Loucy (cell line): ENCODE data around the gene SIPA1L3.

ENCODE experiments used
- H2AFZ ChIP-seq: fragments of 200-600 bp; sonication (generic); 2 replicates; pipeline ENCODE4 v1.6.0; 2016; ENCODE audit warnings: antibody characterized with exemption, mild to moderate bottlenecking, low read length, moderate library complexity
- H3F3A ChIP-seq: fragments of 200-600 bp; 2 replicates; pipeline ENCODE4 v1.6.0; 2016; ENCODE audit warnings: antibody characterized with exemption, low read depth, mild to moderate bottlenecking
- H3K27me3 ChIP-seq: fragments of 200-600 bp; sonication (generic); 2 replicates; pipeline ENCODE4 v1.6.1; 2014; ENCODE audit warnings: low read length, mild to moderate bottlenecking; ENCODE audit not compliant: insufficient read depth, poor library complexity, severe bottlenecking
- H3K36me3 ChIP-seq: fragments of 200-600 bp; sonication (generic); 2 replicates; pipeline ENCODE4 v1.6.1; 2016; ENCODE audit warnings: low read length; ENCODE audit not compliant: insufficient read depth
- H3K4me1 ChIP-seq: fragments of 200-600 bp; sonication (generic); 2 replicates; pipeline ENCODE4 v1.5.1; 2014; ENCODE audit warnings: low read length, mild to moderate bottlenecking; ENCODE audit not compliant: insufficient read depth, poor library complexity, severe bottlenecking
- H3K4me2 ChIP-seq: fragments of 200-600 bp; sonication (generic); 2 replicates; pipeline ENCODE4 v1.6.0; 2014; ENCODE audit warnings: antibody characterized with exemption, low read length, low read depth, mild to moderate bottlenecking; ENCODE audit not compliant: poor library complexity, severe bottlenecking
- H3K4me3 ChIP-seq: fragments of 200-600 bp; sonication (generic); 2 replicates; pipeline ENCODE4 v1.5.1; 2014; ENCODE audit warnings: low read length, mild to moderate bottlenecking, mixed read lengths; ENCODE audit not compliant: poor library complexity, severe bottlenecking
- H3K79me2 ChIP-seq: fragments of 200-600 bp; sonication (generic); 2 replicates; pipeline ENCODE4 v1.6.1; 2014; ENCODE audit warnings: low read length; ENCODE audit not compliant: insufficient read depth
- H3K9ac ChIP-seq: fragments of 200-600 bp; sonication (generic); 2 replicates; pipeline ENCODE4 v1.6.0; 2014; ENCODE audit warnings: mild to moderate bottlenecking, low read depth, low read length, moderate library complexity; ENCODE audit not compliant: poor library complexity, severe bottlenecking
- H3K9me2 ChIP-seq: fragments of 200-600 bp; sonication (generic); replicated peaks from 2 replicates; pipeline ENCODE4 v1.6.1; 2016; ENCODE audit warnings: low read depth, low read length, mixed read lengths
- H3K9me3 ChIP-seq: fragments of 200-600 bp; sonication (generic); 2 replicates; pipeline ENCODE4 v1.6.1; 2014; ENCODE audit warnings: mild to moderate bottlenecking, antibody characterized with exemption, low read length, low read depth; ENCODE audit not compliant: insufficient read depth
- H4K20me1 ChIP-seq: fragments of 200-600 bp; sonication (generic); 2 replicates; pipeline ENCODE4 v1.6.0; 2014; ENCODE audit warnings: antibody characterized with exemption, low read length, mild to moderate bottlenecking; ENCODE audit not compliant: insufficient read depth, poor library complexity, severe bottlenecking
- CTCF ChIP-seq: fragments of 200-600 bp; sonication (generic); conservative IDR thresholded peaks from 2 replicates; pipeline ENCODE4 v1.5.1; 2014; ENCODE audit warnings: mild to moderate bottlenecking, antibody characterized with exemption, low read length
- EZH2phosphoT487 ChIP-seq: fragments of 200-600 bp; IDR thresholded peaks from 2 replicates; pipeline ENCODE4 v1.6.1; 2018; ENCODE audit warnings: antibody characterized with exemption, mild to moderate bottlenecking, moderate library complexity, borderline replicate concordance

The SIPA1L3 gene

GRCh38 chr19:37926255-37926654 lies 19.2 kb downstream of the SIPA1L3 start:
- H3K9ac ChIP-seq: no peak overlapping the region
- TF ChIP-seq CTCF: no peak
- no peak for TF ChIP-seq EZH2phosphoT487
- no peaks in the 10 kb centered on the region for H3K36me3 ChIP-seq
- peaks cover 7% of the 10 kb centered on the region for H3K4me1 ChIP-seq
- no peaks in the 10 kb centered on the region for H3K9me3 ChIP-seq
- H3K27me3 ChIP-seq: no peaks in the 10 kb centered on the region
- peaks cover 24% of the 10 kb centered on the region; the same call in 1 of the 2 replicates for H3K79me2 ChIP-seq
- no peak overlapping the region for H3K4me2 ChIP-seq
- H3K4me3 ChIP-seq: no peak overlapping the region
- H3K9me2 ChIP-seq: no peaks in the 10 kb centered on the region
- peaks cover 3% of the 10 kb centered on the region for H4K20me1 ChIP-seq
- H3F3A ChIP-seq: no peaks in the 10 kb centered on the region
- H2AFZ ChIP-seq: no peak overlapping the region

- no peak overlapping the region for H2AFZ ChIP-seq
- peaks cover 7% of the 10 kb centered on the region for H3K4me1 ChIP-seq
- no peaks in the 10 kb centered on the region for H3K36me3 ChIP-seq
- H3K9ac ChIP-seq: no peak overlapping the region
- H3K4me3 ChIP-seq: no peak overlapping the region
- H3K9me2 ChIP-seq: no peaks in the 10 kb centered on the region
- peaks cover 3% of the 10 kb centered on the region for H4K20me1 ChIP-seq
- H3K9me3 ChIP-seq: no peaks in the 10 kb centered on the region
- H3K4me2 ChIP-seq: no peak overlapping the region
- H3K79me2 ChIP-seq: peaks cover 24% of the 10 kb centered on the region; the same call in 1 of the 2 replicates
- no peaks in the 10 kb centered on the region for H3F3A ChIP-seq
- TF ChIP-seq CTCF (no peak), EZH2phosphoT487 (no peak)
- H3K27me3 ChIP-seq: no peaks in the 10 kb centered on the region
Measured at GRCh38 chr19:37926711-37927110, 19.7 kb downstream of the SIPA1L3 start.

GRCh38 chr19:37928527-37929286 lies 21.7 kb downstream of the SIPA1L3 start:
- Histone ChIP-seq H3K9me2 (no peaks in the 10 kb centered on the region), H3K79me2 (peaks cover 22% of the 10 kb centered on the region; the same call in 1 of the 2 replicates), H4K20me1 (peaks cover 3% of the 10 kb centered on the region), H3K9ac (no peak overlapping the region), H3F3A (no peaks in the 10 kb centered on the region), H2AFZ (no peak overlapping the region), H3K27me3 (no peaks in the 10 kb centered on the region), H3K4me1 (peaks cover 13% of the 10 kb centered on the region), H3K4me3 (no peak overlapping the region), H3K9me3 (no peaks in the 10 kb centered on the region), H3K4me2 (no peak overlapping the region), H3K36me3 (no peaks in the 10 kb centered on the region)
- TF ChIP-seq EZH2phosphoT487: no peak
- TF ChIP-seq CTCF: no peak
